ENCODE data around the gene PODXL2.
A peak's percentile ranks its signal among the peaks of the same experiment; 100 is the strongest.

The PODXL2 gene

DNA sequence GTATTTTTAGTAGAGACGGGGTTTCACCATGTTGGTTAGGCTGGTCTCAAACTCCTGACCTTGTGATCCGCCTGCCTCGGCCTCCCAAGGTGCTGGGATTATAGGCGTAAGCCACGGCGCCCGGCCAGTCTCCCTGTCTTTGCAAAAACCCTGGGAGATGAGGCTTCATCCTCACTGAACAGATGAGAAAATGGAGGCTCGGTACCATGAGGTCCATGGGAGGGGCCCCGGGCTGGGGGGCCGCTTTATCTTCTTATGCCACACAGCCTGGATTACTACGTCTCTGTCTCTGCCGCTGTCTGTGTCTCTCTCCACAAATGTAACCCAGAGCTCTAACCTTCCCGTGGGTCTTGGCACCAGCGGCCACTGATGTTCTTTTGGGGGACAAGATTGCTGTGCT is 82.9 kb downstream of the PODXL2 start:
- no peaks in the 10 kb centered on the region for H3K9me3 ChIP-seq (ENCODE audit: control insufficient read depth in 5 of 5, low read length in 5 of 5)
- H3K4me3 ChIP-seq (ENCODE audit: low read depth in 1 of 5, low read length in 5 of 5) = no peak overlapping the region
- H3K27me3 ChIP-seq (ENCODE audit: control insufficient read depth in 5 of 5, insufficient read depth in 4 of 5, low read length in 5 of 5) = no peaks in the 10 kb centered on the region
- no peak overlapping the region for H3K9ac ChIP-seq (ENCODE audit: low read length in 5 of 5)
- H3K4me1 ChIP-seq (ENCODE audit: control insufficient read depth in 5 of 5, insufficient read depth in 5 of 5, low read length in 5 of 5) = peaks cover 28 to 97% (median 94%) of the 10 kb centered on the region in 5 donors
- H3K36me3 ChIP-seq (ENCODE audit: control insufficient read depth in 5 of 5, insufficient read depth in 5 of 5, low read length in 5 of 5) = peaks cover 0 to 72% (median 67%) of the 10 kb centered on the region in 5 donors
- H3K27ac ChIP-seq (ENCODE audit: low read depth, low read length) = peak overlapping the region; percentile 84

DNA sequence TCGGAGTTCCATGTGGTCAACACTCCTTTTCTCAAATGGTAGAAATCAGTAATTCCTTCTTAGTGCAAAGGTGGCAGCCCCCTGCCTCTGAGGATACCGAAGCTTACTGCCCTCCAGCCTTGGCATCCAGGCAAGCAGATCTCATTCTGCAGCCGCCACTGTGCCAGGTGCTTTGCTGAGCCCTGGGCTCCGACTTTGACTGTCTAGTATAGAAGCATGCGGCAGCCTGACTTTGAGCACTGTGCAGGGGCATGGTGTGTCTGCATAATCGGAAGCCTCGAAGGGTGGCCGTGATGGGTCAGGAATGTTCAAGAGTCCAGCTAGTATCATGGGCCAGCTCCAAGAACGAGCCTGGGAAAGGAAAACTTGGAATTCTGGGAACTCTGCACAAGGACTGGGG is 83.5 kb downstream of the PODXL2 start:
- H3K36me3 ChIP-seq (ENCODE audit: control insufficient read depth in 5 of 5, insufficient read depth in 5 of 5, low read length in 5 of 5) = peaks cover 0 to 72% (median 66%) of the 10 kb centered on the region in 5 donors
- no peaks in the 10 kb centered on the region for H3K9me3 ChIP-seq (ENCODE audit: control insufficient read depth in 5 of 5, low read length in 5 of 5)
- no peaks in the 10 kb centered on the region for H3K27me3 ChIP-seq (ENCODE audit: control insufficient read depth in 5 of 5, insufficient read depth in 4 of 5, low read length in 5 of 5)
- H3K4me3 ChIP-seq (ENCODE audit: low read depth in 1 of 5, low read length in 5 of 5) = no peak overlapping the region
- H3K4me1 ChIP-seq (ENCODE audit: control insufficient read depth in 5 of 5, insufficient read depth in 5 of 5, low read length in 5 of 5) = peaks cover 33 to 97% (median 94%) of the 10 kb centered on the region in 5 donors
- no peak overlapping the region for H3K9ac ChIP-seq (ENCODE audit: low read length in 5 of 5)
- peak overlapping the region; percentile 70 for H3K27ac ChIP-seq (ENCODE audit: low read depth, low read length)

DNA sequence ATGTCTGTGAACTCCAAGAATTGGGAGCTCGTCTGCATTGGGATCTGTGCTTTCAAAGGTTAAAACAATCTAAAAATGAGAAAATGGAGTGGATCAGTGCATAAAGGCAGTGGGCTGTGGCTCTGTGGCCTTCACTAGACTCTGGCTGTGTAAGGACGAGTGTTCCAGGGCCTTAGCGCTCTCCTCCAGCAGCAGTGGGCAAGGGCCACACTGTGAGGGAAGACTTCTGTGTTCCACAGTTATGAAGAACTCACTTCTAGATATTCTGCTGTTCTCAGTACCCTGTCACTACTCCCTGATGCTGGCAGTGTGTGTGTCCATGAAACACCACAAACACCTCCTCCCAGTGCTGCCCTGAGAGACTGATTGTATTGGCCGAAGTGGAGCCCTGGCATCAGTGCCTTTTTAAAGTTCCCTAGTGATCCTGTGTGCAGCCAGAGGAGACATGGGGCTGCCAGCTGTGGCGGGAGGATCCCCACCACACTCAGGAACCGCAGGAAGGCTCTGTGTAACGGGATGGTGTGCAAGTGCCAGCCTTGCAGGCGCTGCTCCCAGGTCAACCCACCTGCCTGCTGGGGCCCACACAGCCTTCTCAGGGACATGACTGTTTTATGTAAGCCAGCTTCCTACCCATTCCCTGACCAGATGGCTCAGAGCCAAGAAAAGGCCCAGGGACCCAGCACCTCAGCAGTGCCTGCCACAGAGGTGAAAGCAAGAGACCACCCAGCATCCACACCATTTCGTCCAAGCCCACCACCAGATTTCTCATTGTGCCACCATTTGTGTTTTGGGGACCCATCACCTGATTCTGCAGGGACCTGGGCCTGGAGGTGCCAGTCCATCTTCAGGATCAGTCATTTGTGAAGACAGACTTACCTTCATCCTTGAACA is 84.1 kb downstream of the PODXL2 start:
- no peaks in the 10 kb centered on the region for H3K9me3 ChIP-seq (ENCODE audit: control insufficient read depth in 5 of 5, low read length in 5 of 5)
- no peaks in the 10 kb centered on the region for H3K27me3 ChIP-seq (ENCODE audit: control insufficient read depth in 5 of 5, insufficient read depth in 4 of 5, low read length in 5 of 5)
- peaks cover 0 to 69% (median 60%) of the 10 kb centered on the region in 5 donors for H3K36me3 ChIP-seq (ENCODE audit: control insufficient read depth in 5 of 5, insufficient read depth in 5 of 5, low read length in 5 of 5)
- no peak overlapping the region for H3K4me3 ChIP-seq (ENCODE audit: low read depth in 1 of 5, low read length in 5 of 5)
- peak overlapping the region; percentile 70 for H3K27ac ChIP-seq (ENCODE audit: low read depth, low read length)
- peak overlapping the region in 1 of 5 donors; percentile 3 for H3K9ac ChIP-seq (ENCODE audit: low read length in 5 of 5)
- H3K4me1 ChIP-seq (ENCODE audit: control insufficient read depth in 5 of 5, insufficient read depth in 5 of 5, low read length in 5 of 5) = peaks cover 33 to 97% (median 94%) of the 10 kb centered on the region in 5 donors

DNA sequence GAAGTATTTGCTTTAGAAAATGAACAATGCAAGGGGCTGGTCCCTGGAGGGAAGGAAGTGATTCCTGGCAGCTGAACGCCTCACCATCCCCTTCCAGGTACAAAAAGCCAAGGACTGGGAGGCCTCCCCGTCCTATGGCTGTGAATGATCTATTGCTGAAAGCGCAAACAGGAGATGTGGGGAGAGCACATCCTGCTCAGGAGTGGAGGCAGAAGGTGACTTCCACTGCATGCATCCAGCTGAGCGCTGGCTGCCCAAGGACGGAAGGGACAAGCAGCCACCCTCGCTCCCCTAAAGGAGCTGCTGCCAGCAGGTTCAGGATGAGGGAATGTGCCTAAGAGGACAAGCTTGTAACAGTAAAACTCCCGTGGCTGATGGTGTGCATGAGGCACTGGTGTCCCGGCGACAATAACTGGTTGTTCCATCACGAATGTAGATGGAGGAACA is 85.2 kb downstream of the PODXL2 start:
- no peak overlapping the region for H3K9ac ChIP-seq (ENCODE audit: low read length in 5 of 5)
- H3K9me3 ChIP-seq (ENCODE audit: control insufficient read depth in 5 of 5, low read length in 5 of 5) = no peaks in the 10 kb centered on the region
- peaks cover 29 to 97% (median 94%) of the 10 kb centered on the region in 5 donors for H3K4me1 ChIP-seq (ENCODE audit: control insufficient read depth in 5 of 5, insufficient read depth in 5 of 5, low read length in 5 of 5)
- no peaks in the 10 kb centered on the region for H3K27me3 ChIP-seq (ENCODE audit: control insufficient read depth in 5 of 5, insufficient read depth in 4 of 5, low read length in 5 of 5)
- H3K27ac ChIP-seq (ENCODE audit: low read depth, low read length) = peak overlapping the region; percentile 70
- H3K36me3 ChIP-seq (ENCODE audit: control insufficient read depth in 5 of 5, insufficient read depth in 5 of 5, low read length in 5 of 5) = peaks cover 0 to 73% (median 59%) of the 10 kb centered on the region in 5 donors
- H3K4me3 ChIP-seq (ENCODE audit: low read depth in 1 of 5, low read length in 5 of 5) = no peak overlapping the region

DNA sequence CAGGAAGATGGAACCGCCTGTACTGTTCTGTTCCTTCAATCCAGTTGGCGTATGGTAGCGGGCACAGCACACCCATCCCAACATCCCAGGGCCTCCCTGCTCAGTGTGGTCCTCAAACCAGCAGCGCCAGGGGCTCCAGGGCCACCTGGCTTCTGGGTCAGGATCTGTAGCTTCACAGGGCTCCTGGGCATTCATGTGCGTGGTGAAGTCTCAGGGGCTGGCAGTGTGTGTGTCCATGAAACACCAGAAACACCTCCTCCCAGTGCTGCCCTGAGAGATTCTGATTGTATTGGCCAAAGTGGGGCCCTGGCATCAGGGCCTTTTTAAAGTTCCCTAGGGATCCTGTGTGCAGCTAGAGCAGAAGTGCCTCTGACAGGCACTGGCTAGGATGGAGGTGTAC is 85.9 kb downstream of the PODXL2 start:
- Histone ChIP-seq H3K36me3 (ENCODE audit: control insufficient read depth in 5 of 5, insufficient read depth in 5 of 5, low read length in 5 of 5) (peaks cover 0 to 77% (median 60%) of the 10 kb centered on the region in 5 donors), H3K4me1 (ENCODE audit: control insufficient read depth in 5 of 5, insufficient read depth in 5 of 5, low read length in 5 of 5) (peaks cover 23 to 96% (median 91%) of the 10 kb centered on the region in 5 donors), H3K27ac (ENCODE audit: low read depth, low read length) (no peak overlapping the region), H3K9me3 (ENCODE audit: control insufficient read depth in 5 of 5, low read length in 5 of 5) (no peaks in the 10 kb centered on the region), H3K27me3 (ENCODE audit: control insufficient read depth in 5 of 5, insufficient read depth in 4 of 5, low read length in 5 of 5) (no peaks in the 10 kb centered on the region), H3K4me3 (ENCODE audit: low read depth in 1 of 5, low read length in 5 of 5) (no peak overlapping the region), H3K9ac (ENCODE audit: low read length in 5 of 5) (no peak overlapping the region)

DNA sequence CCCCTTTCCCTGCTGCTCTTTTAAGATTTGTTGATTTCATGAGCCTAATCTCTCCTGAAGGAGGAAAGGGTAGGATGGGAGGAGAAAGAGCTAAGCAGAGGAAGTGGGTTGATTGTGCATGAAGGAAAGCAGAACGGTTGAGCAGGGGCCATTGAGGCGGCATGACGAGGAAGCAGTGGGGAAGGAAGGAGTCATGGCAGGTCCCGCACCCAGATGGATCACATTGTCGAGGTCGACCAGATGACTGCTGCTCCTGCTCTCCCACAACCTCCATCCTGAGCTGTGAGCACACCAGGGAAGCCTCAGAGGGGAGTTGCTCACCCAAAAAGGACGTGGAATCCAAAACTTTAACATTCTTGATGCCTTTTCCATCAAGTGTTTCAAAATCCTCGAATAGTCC is 86.5 kb downstream of the PODXL2 start:
- H3K4me3 ChIP-seq (ENCODE audit: low read depth in 1 of 5, low read length in 5 of 5) = no peak overlapping the region
- peaks cover 23 to 94% (median 85%) of the 10 kb centered on the region in 5 donors for H3K4me1 ChIP-seq (ENCODE audit: control insufficient read depth in 5 of 5, insufficient read depth in 5 of 5, low read length in 5 of 5)
- H3K27ac ChIP-seq (ENCODE audit: low read depth, low read length) = peak overlapping the region; percentile 78
- peaks cover 0 to 77% (median 60%) of the 10 kb centered on the region in 5 donors for H3K36me3 ChIP-seq (ENCODE audit: control insufficient read depth in 5 of 5, insufficient read depth in 5 of 5, low read length in 5 of 5)
- no peaks in the 10 kb centered on the region for H3K9me3 ChIP-seq (ENCODE audit: control insufficient read depth in 5 of 5, low read length in 5 of 5)
- H3K9ac ChIP-seq (ENCODE audit: low read length in 5 of 5) = no peak overlapping the region
- H3K27me3 ChIP-seq (ENCODE audit: control insufficient read depth in 5 of 5, insufficient read depth in 4 of 5, low read length in 5 of 5) = no peaks in the 10 kb centered on the region

DNA sequence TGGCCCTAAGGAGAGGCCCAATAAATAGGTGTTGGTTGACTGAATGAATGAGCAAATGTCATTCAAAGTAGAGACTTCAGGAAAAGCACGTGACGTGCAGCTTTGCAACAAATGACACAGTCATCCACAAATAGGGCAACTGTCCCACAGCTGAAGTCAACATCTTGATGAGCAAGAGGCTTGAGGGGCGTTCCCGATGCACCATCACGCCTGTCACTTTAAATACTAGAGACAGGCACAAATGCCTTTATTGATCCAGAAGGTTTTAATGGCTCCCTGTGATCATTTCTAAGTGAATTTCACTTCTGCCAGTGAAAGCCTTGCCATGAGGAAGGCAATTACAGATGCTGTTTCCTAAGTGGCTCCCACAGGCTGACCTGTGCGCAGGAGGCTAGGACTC is 87.4 kb downstream of the PODXL2 start:
- peaks cover 0 to 81% (median 66%) of the 10 kb centered on the region in 5 donors for H3K36me3 ChIP-seq (ENCODE audit: control insufficient read depth in 5 of 5, insufficient read depth in 5 of 5, low read length in 5 of 5)
- H3K9ac ChIP-seq (ENCODE audit: low read length in 5 of 5) = no peak overlapping the region
- H3K4me1 ChIP-seq (ENCODE audit: control insufficient read depth in 5 of 5, insufficient read depth in 5 of 5, low read length in 5 of 5) = peaks cover 23 to 85% (median 78%) of the 10 kb centered on the region in 5 donors
- H3K4me3 ChIP-seq (ENCODE audit: low read depth in 1 of 5, low read length in 5 of 5) = no peak overlapping the region
- H3K27me3 ChIP-seq (ENCODE audit: control insufficient read depth in 5 of 5, insufficient read depth in 4 of 5, low read length in 5 of 5) = no peaks in the 10 kb centered on the region
- no peaks in the 10 kb centered on the region for H3K9me3 ChIP-seq (ENCODE audit: control insufficient read depth in 5 of 5, low read length in 5 of 5)
- H3K27ac ChIP-seq (ENCODE audit: low read depth, low read length) = peak overlapping the region; percentile 78

DNA sequence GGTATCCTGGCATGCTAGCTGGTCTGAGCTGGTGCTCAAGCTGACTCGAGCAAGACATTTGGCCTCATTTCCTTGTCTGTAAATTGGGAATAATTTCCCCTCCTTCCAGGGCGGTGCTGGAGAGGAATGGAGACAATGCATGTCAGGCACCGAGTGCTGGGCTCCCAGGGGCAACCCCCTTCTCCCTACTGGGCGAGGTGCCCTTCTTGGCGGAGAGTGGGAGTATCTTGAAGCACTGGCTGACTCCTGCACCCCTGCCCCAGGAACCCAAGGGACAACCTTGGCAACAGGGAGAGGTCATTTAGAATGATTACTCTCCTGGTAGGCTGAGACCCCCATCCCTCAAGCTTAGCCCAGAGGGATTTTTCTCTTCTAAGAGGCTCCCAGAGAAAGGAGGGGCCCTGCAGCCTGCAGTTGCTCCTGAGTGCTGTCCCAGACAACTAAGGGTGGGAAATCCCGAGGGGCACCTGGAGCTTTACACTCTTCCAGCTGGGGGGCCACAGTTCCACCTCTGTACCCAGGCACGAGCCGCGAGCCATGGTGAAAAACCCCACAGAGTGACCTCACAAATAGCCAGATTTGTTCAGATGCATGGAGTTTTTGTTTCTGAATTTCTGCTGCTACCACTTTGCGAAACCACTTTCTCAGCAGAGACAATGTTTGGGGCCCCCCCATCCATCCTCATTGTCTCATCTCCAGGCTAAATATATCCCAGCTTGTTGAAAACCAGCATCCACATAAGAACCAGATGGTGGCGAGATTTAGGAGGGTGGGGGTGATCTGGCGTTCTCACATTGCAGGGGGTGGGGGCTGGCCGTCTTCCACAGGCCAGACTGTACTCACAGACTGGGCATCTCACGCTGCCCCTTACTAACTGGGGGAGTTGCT is 88.6 kb downstream of the PODXL2 start:
- no peaks in the 10 kb centered on the region for H3K9me3 ChIP-seq (ENCODE audit: control insufficient read depth in 5 of 5, low read length in 5 of 5)
- H3K27me3 ChIP-seq (ENCODE audit: control insufficient read depth in 5 of 5, insufficient read depth in 4 of 5, low read length in 5 of 5) = no peaks in the 10 kb centered on the region
- peak overlapping the region; percentile 78 for H3K27ac ChIP-seq (ENCODE audit: low read depth, low read length)
- no peak overlapping the region for H3K4me3 ChIP-seq (ENCODE audit: low read depth in 1 of 5, low read length in 5 of 5)
- H3K36me3 ChIP-seq (ENCODE audit: control insufficient read depth in 5 of 5, insufficient read depth in 5 of 5, low read length in 5 of 5) = peaks cover 0 to 87% (median 65%) of the 10 kb centered on the region in 5 donors
- peaks cover 21 to 84% (median 79%) of the 10 kb centered on the region in 5 donors for H3K4me1 ChIP-seq (ENCODE audit: control insufficient read depth in 5 of 5, insufficient read depth in 5 of 5, low read length in 5 of 5)
- H3K9ac ChIP-seq (ENCODE audit: low read length in 5 of 5) = no peak overlapping the region

DNA sequence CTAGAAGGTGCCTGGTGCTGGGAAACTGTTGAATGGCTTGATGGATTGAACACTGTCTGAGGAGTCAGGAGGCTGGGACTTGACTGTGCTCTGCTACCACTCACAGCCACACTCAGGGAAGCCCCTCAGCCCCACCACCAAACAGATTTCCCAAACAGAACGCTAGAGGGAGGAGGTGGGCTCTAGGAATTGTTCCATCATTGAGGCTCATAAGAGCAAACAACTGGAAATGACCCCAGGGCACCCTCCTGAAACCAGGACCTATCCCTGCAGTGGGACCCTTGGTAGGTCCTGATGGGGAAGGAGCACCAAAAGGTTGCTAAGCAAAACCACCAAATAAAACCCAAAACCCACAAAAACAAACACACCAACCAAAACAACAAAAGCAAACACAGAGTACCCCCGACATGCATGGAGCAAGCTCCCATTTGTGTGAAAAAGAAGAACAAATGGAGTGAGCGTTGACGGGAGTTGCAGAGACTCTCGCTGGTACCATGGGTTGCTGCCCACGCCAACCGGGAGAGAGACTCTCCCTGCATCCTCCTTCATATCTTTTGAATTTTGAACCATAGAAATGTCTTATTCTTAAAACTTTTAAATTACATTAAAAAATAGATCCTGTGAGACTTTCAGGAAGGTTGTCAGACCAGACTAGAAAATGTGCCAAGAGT is 89.4 kb downstream of the PODXL2 start:
- Histone ChIP-seq H3K27ac (ENCODE audit: low read depth, low read length) (peak overlapping the region; percentile 78), H3K4me3 (ENCODE audit: low read depth in 1 of 5, low read length in 5 of 5) (no peak overlapping the region), H3K4me1 (ENCODE audit: control insufficient read depth in 5 of 5, insufficient read depth in 5 of 5, low read length in 5 of 5) (peaks cover 13 to 84% (median 79%) of the 10 kb centered on the region in 5 donors), H3K27me3 (ENCODE audit: control insufficient read depth in 5 of 5, insufficient read depth in 4 of 5, low read length in 5 of 5) (no peaks in the 10 kb centered on the region), H3K36me3 (ENCODE audit: control insufficient read depth in 5 of 5, insufficient read depth in 5 of 5, low read length in 5 of 5) (peaks cover 0 to 81% (median 61%) of the 10 kb centered on the region in 5 donors), H3K9me3 (ENCODE audit: control insufficient read depth in 5 of 5, low read length in 5 of 5) (no peaks in the 10 kb centered on the region), H3K9ac (ENCODE audit: low read length in 5 of 5) (no peak overlapping the region)

Data from subcutaneous abdominal adipose tissue (tissue), 5 donors.